ENCODE measurements around the gene DENND4A. TPM values are rescaled to one million over a fixed set of nuclear protein-coding genes. Genes with fewer than 3 reads are reported as not detected.
A peak's percentile ranks its signal among the peaks of the same experiment; 100 is the strongest.

Gene DENND4A
- total and polyA plus RNA-seq, 2 of the 4 experiments (the other 2 are of a cell fraction): 4.1 to 17.7 TPM

- in situ Hi-C loops (cut with MboI; ENCODE audit: low sequenced_read_pairs) (no loop called here), dilution Hi-C loops (cut with HindIII; ENCODE audit: low sequenced_read_pairs, unreplicated experiment) (no loop called here)
These were observed 24.9 kb downstream of the DENND4A start for GRCh38 chr15:65767264-65767595.

More at GRCh38 chr15:65767264-65767595, 24.9 kb downstream of the DENND4A start:
- Histone ChIP-seq H4K8ac (ENCODE audit: low read depth in 2 of 2, low read length in 2 of 2) (0 out of 4 replicates have a peak overlapping the region, but pooled peaks of 1 of the 2 experiments have one; percentile 17), H2AFZ (replicated peaks; ENCODE audit: low read length, poor library complexity) (no peak overlapping the region), H3K9me1 (ENCODE audit: insufficient read depth, low read length) (peaks cover 2% of the 10 kb centered on the region), H2BK5ac (ENCODE audit: low read depth, low read length, poor library complexity, severe bottlenecking) (peak overlapping the region; percentile 63), H3K4me3 (ENCODE audit: insufficient read depth, low read depth, low read length) (no peak overlapping the region), H2BK120ac (ENCODE audit: low read depth, low read length) (peak overlapping the region; percentile 44; the same call in 1 of the 2 replicates), H4K91ac (ENCODE audit: insufficient read depth, low read depth, low read length) (peak overlapping the region; percentile 45; the same call in 1 of the 2 replicates), H2AK9ac (replicated peaks; ENCODE audit: low read depth, low read length, poor library complexity) (no peak overlapping the region), H2AK5ac (ENCODE audit: low read depth, low read length) (peak overlapping the region; percentile 50; the same call in 1 of the 2 replicates), H3K9ac (ENCODE audit: low read depth, low read length) (no peak overlapping the region), H3K4me1 (ENCODE audit: control insufficient read depth, insufficient read depth, low read length) (peaks cover 10% of the 10 kb centered on the region), H3K9me3 (ENCODE audit: control insufficient read depth, insufficient read depth, low read length) (no peaks in the 10 kb centered on the region), H3K23ac (ENCODE audit: low read depth, low read length) (no peak overlapping the region), H2BK20ac (ENCODE audit: low read depth, low read length) (peak overlapping the region; percentile 23; the same call in 1 of the 2 replicates), H4K5ac (ENCODE audit: low read depth, low read length) (peak overlapping the region; percentile 35; the same call in 1 of the 2 replicates), H4K20me1 (ENCODE audit: insufficient read depth, low read length) (peaks cover 6% of the 10 kb centered on the region; the same call in 1 of the 2 replicates), H2BK15ac (ENCODE audit: low read depth, low read length) (peak overlapping the region; percentile 11; the same call in 1 of the 3 replicates), H3K14ac (replicated peaks; ENCODE audit: low read depth, low read length) (no peak overlapping the region), H3K27ac (ENCODE audit: insufficient read depth, low read length) (peak overlapping the region; percentile 66; the same call in 1 of the 2 replicates), H3K4ac (ENCODE audit: low read depth, low read length) (peak overlapping the region; percentile 43; the same call in 1 of the 2 replicates), H3K79me1 (ENCODE audit: low read depth in 1 of 2, low read length in 2 of 2) (peaks cover 14 to 39% of the 10 kb centered on the region in 2 experiments; a peak in 3 of 4 replicates), H3K18ac (ENCODE audit: low read depth, low read length) (peak overlapping the region; percentile 79; the same call in 1 of the 2 replicates), H3K4me2 (ENCODE audit: low read depth, low read length) (peak overlapping the region; percentile 33; the same call in 1 of the 2 replicates), H3K27me3 (ENCODE audit: control insufficient read depth, insufficient read depth, low read length) (no peaks in the 10 kb centered on the region), H3K56ac (ENCODE audit: extremely low read depth, insufficient read depth, low read length) (no peak overlapping the region), H3K36me3 (ENCODE audit: control insufficient read depth, insufficient read depth, low read length) (no peaks in the 10 kb centered on the region; the same call in 1 of the 2 replicates)
- POLR2A ChIA-PET (ENCODE audit: unreplicated experiment): interaction anchor here (0.5 kb wide), 1 partner anchor 1343 kb away, joined by 5 read pairs; no protein-coding TSS in a partner anchor
- CTCF ChIA-PET: interaction anchor here (1.1 kb wide), 1 partner anchor 57 kb away, joined by 7 read pairs; no protein-coding TSS in a partner anchor
- TF ChIP-seq MAFK (IDR thresholded peaks at IDR 0.05; ENCODE audit: low read depth, low read length) (no peak), RAD21 (IDR thresholded peaks at IDR 0.05; ENCODE audit: low read length) (no peak), MAZ (IDR thresholded peaks at IDR 0.05; ENCODE audit: borderline replicate concordance, low read depth, low read length) (no peak), CTCF (conservative IDR thresholded peaks at IDR 0.05; ENCODE audit: low read depth, low read length) (no peak), BHLHE40 (IDR thresholded peaks at IDR 0.05; ENCODE audit: low read depth, low read length) (no peak), USF2 (IDR thresholded peaks at IDR 0.05; ENCODE audit: low read depth, low read length) (no peak), CEBPB (IDR thresholded peaks at IDR 0.05; ENCODE audit: low read depth, low read length) (no peak), MXI1 (IDR thresholded peaks at IDR 0.05; ENCODE audit: borderline replicate concordance, low read depth, low read length) (no peak), NFE2L2 (IDR thresholded peaks at IDR 0.05; ENCODE audit: low read depth, low read length) (no peak), SMC3 (IDR thresholded peaks at IDR 0.05; ENCODE audit: low read depth, low read length) (no peak), POLR2A (IDR thresholded peaks at IDR 0.05; ENCODE audit: low read depth, low read length) (no peak), CHD1 (IDR thresholded peaks at IDR 0.05; ENCODE audit: low read depth, low read length) (no peak), RCOR1 (IDR thresholded peaks at IDR 0.05; ENCODE audit: insufficient replicate concordance, low read length) (no peak), ELK1 (IDR thresholded peaks at IDR 0.05; ENCODE audit: borderline replicate concordance, low read depth, low read length) (no peak), FOS (IDR thresholded peaks at IDR 0.05; ENCODE audit: low read depth, low read length) (no peak), RFX5 (IDR thresholded peaks at IDR 0.05; ENCODE audit: low read depth, low read length) (no peak)
- ATAC-seq (ENCODE audit: low read depth) (no peak), DNase-seq (no peak)
- BruUV-seq (replicated peaks): no TSS peak
- intact Hi-C loops (cut with micrococcal nuclease): no loop called here
